NCI-H1436 (cell line): ENCODE data around the gene EPM2A.
A peak's percentile ranks its signal among the peaks of the same experiment; 100 is the strongest.

Experiments used
- DNase-seq: peaks from one replicate; lab custom pipeline; 2025; lab: John Stamatoyannopoulos, UW

Gene EPM2A

DNA sequence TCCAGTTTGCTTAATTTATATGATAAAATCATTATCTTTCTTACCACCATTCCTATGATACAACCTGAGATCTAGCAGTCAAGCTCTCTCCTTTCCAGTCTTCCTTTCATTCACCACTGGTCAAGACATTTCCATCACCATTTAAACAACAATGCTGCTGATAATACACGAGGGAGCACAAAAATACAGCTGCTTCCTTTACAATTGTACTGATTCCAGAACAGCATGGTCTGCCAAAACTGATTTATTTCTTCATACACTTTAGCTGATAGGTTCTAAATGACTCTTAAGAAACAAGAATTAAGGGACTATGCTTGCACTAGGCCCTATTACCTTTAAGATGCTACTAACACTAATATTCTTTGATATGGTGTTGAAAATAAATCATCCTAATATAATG lies 65.0 kb downstream of the EPM2A start:
- no peak for DNase-seq

DNA sequence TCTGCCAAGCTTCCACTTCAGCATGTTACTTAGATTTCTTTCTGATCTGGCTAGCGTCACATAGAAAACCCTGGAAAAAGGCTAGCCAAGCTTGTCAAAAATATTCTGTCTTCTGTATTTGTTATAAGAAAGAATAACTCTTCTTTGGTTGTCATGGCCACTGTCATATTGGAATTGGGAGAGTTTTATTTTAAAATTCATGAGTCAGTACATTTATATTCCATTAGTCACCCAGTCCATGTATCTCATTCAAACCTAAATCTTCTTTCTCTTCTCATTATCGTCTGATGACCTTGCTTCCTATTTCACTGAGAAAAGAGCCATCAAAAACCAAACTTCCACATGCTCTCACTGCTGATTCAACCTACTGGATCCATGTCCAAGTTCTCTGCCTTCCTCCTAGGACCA lies 65.7 kb downstream of the EPM2A start:
- no peak for DNase-seq

DNA sequence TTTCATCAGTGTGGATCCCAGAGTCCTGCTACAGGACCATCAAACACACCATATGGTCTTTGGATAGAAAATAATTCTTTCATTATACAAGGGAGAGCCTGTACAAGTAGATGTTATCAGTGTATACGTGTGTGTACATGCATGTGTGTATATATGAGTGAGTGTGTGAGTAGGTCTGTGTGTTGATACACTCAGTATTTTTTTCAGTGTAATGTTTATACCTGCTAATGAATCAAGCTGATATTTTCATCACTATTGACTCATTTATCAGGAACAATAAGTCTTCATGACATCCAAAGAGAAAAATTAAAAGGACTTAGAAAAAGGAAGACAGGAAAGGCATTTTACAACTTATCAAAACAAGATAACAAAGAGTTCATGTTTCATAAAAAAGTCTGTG lies 66.5 kb downstream of the EPM2A start:
- DNase-seq = no peak

DNA sequence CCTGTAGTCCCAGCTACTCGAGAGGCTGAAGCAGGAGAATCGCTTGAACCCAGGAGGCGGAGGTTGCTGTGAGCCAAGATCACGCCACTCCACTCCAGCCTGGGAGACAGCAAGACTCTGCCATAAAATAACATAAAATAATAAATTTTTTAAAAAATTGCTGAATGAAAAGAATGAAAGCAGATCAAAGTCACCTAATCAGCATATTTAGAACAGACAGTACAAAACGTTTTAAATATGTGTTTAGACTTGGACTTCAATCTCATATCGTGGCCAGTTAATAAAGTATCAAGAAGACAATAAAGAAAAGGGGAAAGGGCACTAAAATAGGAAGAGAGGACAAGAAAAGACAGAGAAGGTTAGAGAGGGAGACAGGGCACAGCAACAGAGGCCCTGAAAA lies 74.6 kb downstream of the EPM2A start:
- DNase-seq = no peak

DNA sequence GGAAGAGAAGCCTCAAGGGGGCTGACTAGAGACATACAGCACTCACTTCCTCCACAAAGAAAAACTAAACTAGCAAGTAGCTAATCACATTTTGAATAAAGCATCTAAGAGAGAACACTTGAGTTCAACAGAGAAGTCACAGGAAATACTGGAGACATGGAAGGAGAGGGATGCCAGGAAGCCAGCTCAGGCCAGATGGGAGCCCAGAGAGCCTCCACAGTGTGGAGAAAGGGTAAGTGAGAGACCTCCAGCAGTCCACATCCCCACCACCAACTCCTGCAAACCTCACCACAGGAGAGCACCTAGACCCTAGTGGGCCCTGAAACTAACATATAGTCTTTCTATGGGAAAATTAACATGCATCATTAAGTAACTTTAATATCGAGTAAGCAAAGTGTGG lies 79.2 kb downstream of the EPM2A start:
- DNase-seq = no peak

DNA sequence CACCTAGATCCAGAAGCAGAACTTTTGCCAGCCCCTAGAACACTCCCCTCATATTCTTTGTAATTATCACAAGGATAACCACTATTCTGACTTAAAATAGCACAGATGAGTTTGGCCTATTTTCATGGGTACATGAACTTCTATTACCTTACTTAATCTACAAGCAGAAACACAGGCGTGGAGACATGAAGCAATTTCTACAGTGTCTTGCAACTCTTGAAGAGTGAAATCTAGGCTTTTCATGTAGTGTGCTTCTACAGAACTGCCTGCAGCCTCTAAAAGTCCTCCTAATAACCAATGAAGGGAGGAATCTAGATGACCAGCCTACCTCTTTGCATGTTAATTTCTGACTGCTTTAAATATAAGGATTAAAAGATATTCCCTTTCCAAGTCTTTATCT lies 82.7 kb downstream of the EPM2A start:
- DNase-seq = no peak

DNA sequence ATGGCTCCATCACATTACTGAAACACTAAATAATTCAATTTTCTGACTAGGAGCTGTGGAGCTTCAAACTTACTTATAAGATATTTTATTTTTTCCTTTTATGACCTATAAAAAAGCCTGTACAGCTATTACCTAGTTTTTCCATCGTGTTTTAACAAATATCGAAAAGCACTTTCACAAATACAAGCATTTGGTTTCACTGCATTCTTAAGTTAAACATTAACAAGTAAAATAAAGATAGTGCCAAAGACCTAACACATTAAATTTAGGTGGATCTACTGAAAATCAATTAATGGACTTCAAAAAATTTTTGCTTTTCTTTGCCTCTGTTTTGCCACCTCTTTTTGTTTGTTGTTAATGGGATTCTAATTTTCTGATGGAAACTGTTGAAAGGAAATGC lies 83.3 kb downstream of the EPM2A start:
- DNase-seq = no peak

DNA sequence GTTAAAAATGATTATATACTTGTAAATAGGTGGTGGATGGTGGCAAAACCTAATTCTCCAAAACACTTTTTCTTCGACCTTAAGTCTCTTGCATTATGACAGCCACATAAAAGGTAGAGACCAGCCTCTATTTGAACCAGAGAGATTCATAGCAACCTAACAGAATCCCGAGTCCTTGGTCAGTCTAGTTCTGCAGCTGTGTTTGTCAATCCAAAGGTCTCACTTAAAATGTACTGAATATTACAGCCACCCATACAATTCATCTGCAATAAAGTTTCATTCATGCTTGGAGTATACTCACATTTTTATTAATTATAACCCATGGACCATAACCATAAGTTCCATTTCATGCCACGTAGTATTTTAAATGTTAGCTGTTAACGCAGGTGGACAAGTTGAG lies 87.2 kb downstream of the EPM2A start:
- DNase-seq = no peak

DNA sequence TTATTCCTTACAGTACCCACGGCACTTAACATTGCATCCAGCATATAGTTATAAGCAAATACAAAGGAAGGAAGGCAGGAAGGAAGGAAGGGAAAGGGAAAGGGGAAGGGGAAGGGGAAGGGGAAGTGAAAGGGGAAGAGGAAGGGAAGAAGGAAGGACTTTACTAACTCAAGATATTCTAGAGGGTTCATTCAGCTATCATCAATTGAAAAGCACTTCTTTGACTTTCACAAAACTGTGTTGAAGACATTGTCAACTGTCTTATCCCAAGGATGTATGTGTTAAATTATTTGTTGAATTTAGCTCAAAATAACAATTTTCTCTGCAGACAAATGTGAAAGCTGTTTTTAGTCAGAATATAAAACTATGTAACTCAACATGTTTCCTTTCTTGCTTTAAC lies 87.7 kb downstream of the EPM2A start:
- DNase-seq = no peak

DNA sequence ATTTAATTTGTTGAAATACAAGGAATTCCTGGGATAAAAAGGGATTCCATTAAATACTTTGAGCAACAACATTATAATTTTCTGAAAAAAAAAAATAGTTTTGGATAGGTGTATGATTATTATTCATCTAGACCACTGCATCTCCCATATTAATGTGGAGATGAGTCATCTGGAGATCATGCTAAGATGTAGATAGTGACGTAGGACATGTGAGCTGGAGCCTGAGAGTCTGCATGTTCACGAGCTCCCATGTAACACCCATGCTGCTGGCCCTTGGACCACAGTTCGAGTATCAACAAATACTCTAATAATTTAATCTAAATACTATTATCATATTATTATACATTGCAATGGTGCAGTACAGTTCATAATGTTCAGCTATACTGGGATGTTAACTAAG lies 91.6 kb downstream of the EPM2A start:
- DNase-seq = no peak

DNA sequence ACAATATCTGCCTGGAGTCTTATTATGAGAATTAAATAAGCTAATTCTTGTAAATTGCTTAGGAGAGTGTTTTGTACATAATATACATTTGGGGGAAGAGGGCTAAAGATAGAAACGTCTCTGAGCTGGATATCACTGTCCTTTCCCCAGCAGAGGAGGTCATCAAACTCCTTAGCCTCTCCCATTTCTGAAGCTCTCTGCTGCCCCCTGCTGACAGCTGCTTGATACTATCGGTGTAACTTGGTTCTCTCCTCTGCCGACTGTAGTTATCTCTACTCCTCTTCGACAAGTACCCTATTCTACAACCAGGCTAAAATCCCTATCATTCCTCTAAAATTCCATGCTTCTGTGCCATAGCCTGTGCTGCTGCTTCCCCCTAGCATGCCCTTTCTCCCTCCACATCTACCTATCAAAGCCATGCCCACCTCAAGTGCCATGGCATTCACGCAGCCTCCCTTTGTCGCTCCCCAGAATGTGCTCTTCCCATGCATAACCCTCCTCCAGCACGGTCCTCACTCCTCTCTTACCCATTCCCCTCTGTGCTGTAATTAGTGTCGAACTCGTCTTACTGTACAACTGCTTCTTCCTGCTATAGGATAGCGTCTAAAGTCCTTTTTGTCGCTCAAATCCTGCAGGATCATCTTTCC lies 101.2 kb downstream of the EPM2A start:
- DNase-seq = peak; percentile 77

DNA sequence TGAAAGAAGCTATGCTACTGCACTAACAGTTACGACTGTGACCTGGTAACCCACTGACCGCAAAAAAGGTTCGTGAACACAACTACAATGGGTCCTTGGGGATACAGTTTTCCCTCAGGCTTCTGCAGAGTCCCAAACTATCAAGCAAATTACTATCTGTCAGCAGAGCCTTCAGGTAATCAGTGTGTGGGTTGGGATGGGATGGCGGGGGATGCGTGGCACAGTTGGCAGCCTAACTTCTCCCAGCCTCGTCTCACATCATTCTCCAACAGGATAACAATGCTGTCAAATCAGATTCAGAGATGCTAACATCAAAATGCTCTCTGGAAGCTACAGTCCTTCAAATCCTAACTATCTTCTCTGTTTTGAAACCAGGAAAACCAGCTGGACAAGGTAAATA lies 102.3 kb downstream of the EPM2A start:
- no peak for DNase-seq

DNA sequence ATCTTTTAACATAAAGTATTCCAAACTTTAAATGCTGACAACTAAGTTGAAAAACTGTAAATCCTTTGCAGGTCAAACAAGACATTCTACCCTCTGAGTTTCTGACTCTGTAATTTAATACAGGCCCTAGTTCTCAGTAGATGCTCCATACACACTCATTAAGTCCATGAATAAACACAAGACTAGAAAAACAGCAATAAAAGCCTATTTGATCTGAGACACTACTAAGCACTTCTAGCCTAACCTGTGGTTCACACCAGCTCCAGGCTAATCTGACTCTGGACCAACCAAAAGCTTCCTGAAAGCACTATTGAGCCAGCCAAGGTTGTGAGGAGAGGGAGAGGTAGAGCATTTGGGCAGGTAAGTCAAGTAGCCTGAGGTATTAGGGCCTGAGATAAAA lies 103.9 kb downstream of the EPM2A start:
- DNase-seq = no peak

DNA sequence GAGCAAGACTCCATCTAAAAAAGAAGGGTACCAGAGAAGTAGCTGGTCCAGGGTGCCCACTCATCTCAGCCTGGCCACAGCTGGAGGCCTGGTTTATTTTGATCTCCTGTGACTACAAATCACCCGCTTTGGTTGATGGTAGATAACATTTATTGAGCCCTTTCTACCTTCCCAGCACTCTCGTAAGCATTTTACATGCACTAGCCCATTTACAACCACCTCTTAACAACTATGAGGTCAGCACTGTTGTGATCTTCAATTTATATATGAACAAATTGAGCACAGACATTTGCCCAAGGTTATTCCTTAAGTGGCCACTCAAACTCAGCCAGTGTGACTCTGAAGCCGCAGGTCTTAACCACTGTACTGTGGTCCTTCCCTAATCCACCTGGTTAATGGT lies 104.7 kb downstream of the EPM2A start:
- no peak for DNase-seq

DNA sequence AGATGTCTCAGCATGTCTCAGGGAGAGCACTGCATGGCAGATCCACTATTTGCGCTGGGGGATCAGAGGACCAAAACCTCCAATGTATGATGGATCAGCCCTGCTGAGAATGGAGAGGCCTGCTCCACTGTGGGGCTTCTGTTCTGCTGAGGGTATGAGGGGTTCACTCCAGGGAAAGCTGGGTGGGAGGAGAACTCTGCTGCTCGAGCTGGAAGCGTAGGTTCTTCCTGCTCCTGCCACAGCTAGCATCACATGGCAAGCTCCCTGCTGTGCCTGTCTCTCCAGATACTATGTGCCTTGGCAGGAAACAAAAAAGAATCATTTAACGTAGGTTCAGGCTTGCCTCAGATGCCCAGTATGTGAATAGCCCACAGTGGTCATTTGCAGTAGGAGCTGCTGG lies 105.8 kb downstream of the EPM2A start:
- no peak for DNase-seq

DNA sequence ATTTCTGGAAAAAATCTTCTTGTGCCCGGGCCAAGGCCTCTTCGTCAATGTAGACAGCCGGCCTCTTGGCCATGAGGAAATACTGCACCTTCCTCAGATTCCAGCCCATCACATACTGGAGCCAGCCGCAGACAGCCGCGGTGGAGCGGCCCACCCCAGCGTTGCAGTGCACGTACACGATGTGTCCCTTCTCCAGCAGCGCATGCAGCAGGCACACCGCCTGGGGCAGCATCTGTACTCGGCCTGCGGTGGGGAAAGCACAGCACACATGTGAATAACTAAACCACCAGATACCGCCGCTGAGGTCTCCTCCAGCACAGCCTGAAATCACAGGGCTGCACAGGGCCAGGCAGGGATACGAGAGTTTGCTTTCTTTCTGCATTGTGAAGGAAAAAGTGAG lies 107.9 kb downstream of the EPM2A start:
- DNase-seq = no peak

DNA sequence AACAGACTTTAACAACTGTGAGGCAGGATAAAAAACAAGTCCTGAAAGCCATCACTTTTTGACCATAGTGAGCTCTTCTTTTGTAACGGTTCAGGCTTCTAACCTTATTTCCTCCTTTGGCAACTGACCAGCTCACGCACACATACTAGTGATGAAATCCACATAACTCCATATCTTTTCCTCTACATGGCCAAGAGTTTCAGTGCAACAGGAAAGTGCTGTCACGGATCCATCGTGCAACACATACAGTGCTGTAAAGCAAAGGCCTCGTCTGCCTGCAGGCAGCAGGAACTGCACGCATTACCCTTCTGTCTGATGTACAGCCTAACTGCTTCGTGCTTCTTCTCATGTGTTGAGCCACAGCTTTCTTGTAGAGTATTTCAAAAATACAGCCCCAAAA lies 108.5 kb downstream of the EPM2A start:
- no peak for DNase-seq

DNA sequence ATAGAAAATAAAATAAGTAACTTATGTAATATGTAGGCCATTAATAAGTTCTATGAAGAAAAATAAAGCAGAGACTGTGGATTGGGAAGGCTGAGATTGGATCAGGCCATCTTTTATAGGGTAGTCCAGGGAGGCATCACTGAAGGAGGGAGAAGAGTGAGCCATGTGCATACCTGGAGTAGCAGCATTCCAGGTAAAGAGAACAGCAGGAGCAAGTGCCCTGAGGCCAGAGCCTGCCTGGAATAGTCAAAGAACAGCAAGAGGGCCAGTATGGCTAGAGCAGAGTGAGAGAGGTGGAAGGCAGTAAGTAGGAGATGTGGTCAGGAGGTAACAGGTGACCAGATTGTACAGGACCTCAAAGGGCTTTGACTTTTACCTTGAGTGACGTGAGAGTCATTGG lies 112.1 kb downstream of the EPM2A start:
- no peak for DNase-seq

DNA sequence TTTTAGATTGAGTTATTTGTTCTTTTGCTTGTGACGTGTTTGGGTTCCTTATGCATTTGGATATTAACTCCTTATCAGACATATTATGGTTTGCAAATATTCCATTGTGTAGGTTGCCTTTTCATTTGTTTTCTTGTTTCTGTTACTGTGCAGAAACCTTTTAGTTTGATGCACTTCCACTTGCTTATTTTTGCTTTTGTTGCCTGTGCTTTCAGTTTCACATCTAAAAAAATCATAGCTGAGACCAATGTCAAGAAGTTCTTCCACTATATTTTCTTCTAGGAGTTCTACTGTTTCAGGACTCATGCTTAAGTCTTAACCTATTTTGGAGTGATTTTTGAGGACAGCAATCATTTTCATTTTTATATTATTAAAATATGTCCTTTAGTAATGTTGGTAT lies 113.5 kb downstream of the EPM2A start:
- no peak for DNase-seq

DNA sequence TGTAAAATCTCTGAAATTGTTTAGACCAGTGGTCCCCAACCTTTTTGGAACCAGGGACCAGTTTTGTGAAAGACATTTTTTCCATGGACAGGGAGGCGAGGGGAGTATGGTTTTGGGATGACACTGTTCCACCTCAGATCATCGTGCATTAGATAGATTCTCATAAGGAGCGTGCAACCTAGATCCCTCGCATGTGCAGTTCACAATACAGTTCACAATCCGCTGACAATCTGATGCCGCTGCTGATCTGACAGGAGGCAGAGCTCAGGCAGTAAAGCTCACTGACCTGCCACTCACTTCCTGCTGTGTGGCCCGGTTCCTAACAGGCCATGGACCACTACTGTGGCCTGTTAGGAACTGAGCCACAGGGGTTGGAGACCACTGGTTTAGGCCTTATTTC lies 115.2 kb downstream of the EPM2A start:
- DNase-seq = no peak

DNA sequence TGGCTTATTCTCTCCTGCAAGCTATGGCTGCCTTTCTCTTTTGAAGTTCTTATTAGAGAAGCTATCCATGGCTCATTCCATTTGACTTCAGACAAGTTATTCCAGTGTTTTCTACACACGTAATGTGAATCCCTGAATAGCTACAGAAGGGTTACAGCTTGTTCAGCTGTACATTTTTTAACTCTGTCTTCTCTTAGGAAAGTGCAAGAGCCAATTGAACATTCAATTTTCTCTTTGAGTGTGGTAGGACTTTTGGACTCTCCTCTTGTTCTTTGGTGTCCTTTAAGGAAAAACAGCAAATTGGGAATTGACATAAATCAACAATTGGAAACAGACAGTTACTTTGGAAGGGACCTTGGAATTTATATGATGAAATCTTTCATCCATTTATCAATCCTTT lies 125.8 kb downstream of the EPM2A start:
- no peak for DNase-seq

DNA sequence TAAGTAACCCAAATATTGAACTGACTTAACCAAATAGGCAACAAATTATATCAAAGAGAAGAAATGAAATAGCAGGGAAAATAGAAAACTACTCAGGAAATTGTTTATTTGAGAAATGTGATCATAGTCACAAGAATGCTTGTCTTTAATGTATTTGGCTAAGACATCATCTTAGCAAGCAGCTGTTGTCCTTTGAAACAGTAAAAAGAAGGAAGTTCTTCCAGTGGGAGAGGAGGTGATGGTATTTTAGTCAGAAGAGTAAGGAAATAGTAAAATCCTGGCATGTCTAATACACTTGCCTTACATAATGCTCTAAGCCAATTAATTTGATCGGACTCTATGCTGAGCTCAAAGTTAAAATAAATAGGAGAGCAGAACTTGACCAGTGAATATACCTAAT lies 126.5 kb downstream of the EPM2A start:
- DNase-seq = no peak

DNA sequence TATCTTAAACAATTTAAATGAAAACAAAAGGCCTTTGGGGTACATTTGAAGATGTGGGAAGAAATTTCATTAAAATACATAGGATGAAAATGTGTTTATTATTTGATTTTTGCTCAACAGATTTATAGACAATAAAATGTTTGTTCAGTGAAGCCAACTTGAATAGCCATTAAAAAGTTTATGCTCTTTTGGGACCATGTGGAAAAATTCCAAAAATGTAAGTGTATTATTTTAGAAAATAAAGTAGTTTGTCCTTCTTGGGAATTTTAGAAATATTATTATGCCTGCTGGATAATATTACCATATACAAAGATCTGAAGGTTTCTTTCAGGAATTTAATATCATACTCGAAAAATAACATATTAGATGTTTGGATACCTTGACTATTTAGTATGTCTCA lies 131.3 kb downstream of the EPM2A start:
- DNase-seq = no peak

DNA sequence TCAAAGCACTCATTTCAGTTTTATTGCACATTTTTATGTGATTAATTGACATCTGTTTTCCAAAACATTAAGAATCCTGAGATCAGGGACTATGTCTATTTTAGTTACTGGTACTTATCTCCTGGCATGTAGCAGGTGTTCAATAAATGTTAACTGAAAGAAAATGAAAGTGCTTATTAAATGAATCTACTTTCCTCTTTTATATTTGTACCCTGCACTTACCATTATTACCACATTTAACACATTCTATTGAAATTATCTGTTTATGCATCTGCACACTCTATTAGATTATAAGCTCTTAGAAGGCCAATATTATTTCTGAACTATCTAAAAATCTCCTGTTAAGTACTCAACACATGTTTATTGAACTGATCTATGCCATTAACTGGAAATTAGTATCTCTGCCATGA lies 131.9 kb downstream of the EPM2A start:
- DNase-seq = no peak
